ENCODE data around the gene CTAG1A.
"Not testable (repeated sequence)": the region's sequence is repeated elsewhere in the genome, so short reads cannot be mapped to it uniquely, and the experiment has no call there.

Gene CTAG1A

GRCh38 chrX:154611146-154611545, 26.2 kb downstream of the CTAG1A start:
- not testable (repeated sequence) for DNase-seq

GRCh38 chrX:154613586-154613985, 28.7 kb downstream of the CTAG1A start:
- not testable (repeated sequence) for DNase-seq

DNA sequence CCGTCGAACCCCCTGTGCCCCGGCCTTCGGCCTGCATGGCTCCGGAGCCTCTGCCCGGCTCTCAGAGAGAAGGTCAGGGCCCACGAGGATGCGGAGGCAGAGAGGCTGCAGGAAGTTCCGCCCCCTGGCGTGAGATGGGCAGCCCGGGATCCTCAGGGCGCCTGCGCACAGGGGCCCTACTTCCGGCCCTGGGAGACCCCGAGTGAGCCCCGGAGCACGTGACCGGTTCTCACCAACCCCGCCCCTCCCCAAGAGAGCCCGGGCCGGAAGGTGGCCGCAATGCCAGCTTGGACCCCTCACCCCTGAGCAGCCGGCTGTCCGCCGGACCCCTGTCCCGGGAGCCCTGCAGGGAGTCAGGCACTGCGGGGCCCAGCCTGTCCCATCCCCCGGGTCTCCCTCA, 34.2 kb downstream of the CTAG1A start, which contains the start of gene CTAG1B:
CTAG1B (minus strand) TSS at position 101 of the 400 bp plus-strand sequence; CDS start at position 37, 64 bp downstream.
- not testable (repeated sequence) for DNase-seq

DNA sequence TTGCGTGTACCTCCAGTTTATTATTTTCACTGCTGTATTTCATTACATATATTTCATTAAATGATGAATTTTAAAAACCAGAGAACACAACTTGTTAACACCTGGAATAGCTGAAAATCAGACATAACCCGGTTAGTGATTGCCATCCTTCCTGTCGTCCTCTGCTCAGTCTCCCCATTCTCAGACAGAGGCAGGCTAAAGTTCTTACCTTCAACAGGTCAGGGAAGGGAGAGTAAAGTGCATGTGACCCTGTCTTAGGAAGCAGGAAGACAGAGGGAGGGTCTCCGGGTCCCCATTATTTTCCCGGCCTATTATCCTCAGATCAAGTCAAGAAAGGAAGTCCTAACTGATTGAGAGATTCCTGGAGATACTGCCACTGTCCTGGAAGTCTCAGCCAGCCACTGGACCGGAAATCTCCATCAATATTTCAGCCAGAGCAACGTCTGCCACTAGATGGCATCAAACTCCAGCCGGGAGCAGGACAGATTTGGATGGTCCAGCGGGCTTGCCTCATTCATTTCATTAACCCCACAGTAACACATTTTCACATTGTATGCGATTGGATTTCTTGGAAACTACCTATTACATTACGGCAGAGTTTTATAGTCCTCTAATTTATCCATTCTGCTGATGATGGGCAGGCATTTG, 36.0 kb downstream of the CTAG1A start:
- not testable (repeated sequence) for DNase-seq

GRCh38 chrX:154628960-154629359, 44.0 kb downstream of the CTAG1A start:
- not testable (repeated sequence) for DNase-seq

- DNase-seq: not testable (repeated sequence)
Observed at GRCh38 chrX:154630949-154631348, 46.0 kb downstream of the CTAG1A start.

- DNase-seq: not testable (repeated sequence)
Observed at GRCh38 chrX:154633661-154634060, 48.7 kb downstream of the CTAG1A start.

Measured in anterior cingulate cortex (tissue), 58 donors.